Loucy (cell line): ENCODE data around the gene PTPN21.

Experiments
- H2AFZ ChIP-seq: fragments of 200-600 bp; sonication (generic); 2 replicates; pipeline ENCODE4 v1.6.0; 2016; ENCODE audit warnings: antibody characterized with exemption, mild to moderate bottlenecking, low read length, moderate library complexity
- H3F3A ChIP-seq: fragments of 200-600 bp; 2 replicates; pipeline ENCODE4 v1.6.0; 2016; ENCODE audit warnings: antibody characterized with exemption, low read depth, mild to moderate bottlenecking
- H3K27me3 ChIP-seq: fragments of 200-600 bp; sonication (generic); 2 replicates; pipeline ENCODE4 v1.6.1; 2014; ENCODE audit warnings: low read length, mild to moderate bottlenecking; ENCODE audit not compliant: insufficient read depth, poor library complexity, severe bottlenecking
- H3K36me3 ChIP-seq: fragments of 200-600 bp; sonication (generic); 2 replicates; pipeline ENCODE4 v1.6.1; 2016; ENCODE audit warnings: low read length; ENCODE audit not compliant: insufficient read depth
- H3K4me1 ChIP-seq: fragments of 200-600 bp; sonication (generic); 2 replicates; pipeline ENCODE4 v1.5.1; 2014; ENCODE audit warnings: low read length, mild to moderate bottlenecking; ENCODE audit not compliant: insufficient read depth, poor library complexity, severe bottlenecking
- H3K4me2 ChIP-seq: fragments of 200-600 bp; sonication (generic); 2 replicates; pipeline ENCODE4 v1.6.0; 2014; ENCODE audit warnings: antibody characterized with exemption, low read length, low read depth, mild to moderate bottlenecking; ENCODE audit not compliant: poor library complexity, severe bottlenecking
- H3K4me3 ChIP-seq: fragments of 200-600 bp; sonication (generic); 2 replicates; pipeline ENCODE4 v1.5.1; 2014; ENCODE audit warnings: low read length, mild to moderate bottlenecking, mixed read lengths; ENCODE audit not compliant: poor library complexity, severe bottlenecking
- H3K79me2 ChIP-seq: fragments of 200-600 bp; sonication (generic); 2 replicates; pipeline ENCODE4 v1.6.1; 2014; ENCODE audit warnings: low read length; ENCODE audit not compliant: insufficient read depth
- H3K9ac ChIP-seq: fragments of 200-600 bp; sonication (generic); 2 replicates; pipeline ENCODE4 v1.6.0; 2014; ENCODE audit warnings: mild to moderate bottlenecking, low read depth, low read length, moderate library complexity; ENCODE audit not compliant: poor library complexity, severe bottlenecking
- H3K9me2 ChIP-seq: fragments of 200-600 bp; sonication (generic); replicated peaks from 2 replicates; pipeline ENCODE4 v1.6.1; 2016; ENCODE audit warnings: low read depth, low read length, mixed read lengths
- H3K9me3 ChIP-seq: fragments of 200-600 bp; sonication (generic); 2 replicates; pipeline ENCODE4 v1.6.1; 2014; ENCODE audit warnings: mild to moderate bottlenecking, antibody characterized with exemption, low read length, low read depth; ENCODE audit not compliant: insufficient read depth
- H4K20me1 ChIP-seq: fragments of 200-600 bp; sonication (generic); 2 replicates; pipeline ENCODE4 v1.6.0; 2014; ENCODE audit warnings: antibody characterized with exemption, low read length, mild to moderate bottlenecking; ENCODE audit not compliant: insufficient read depth, poor library complexity, severe bottlenecking
- EZH2phosphoT487 ChIP-seq: fragments of 200-600 bp; IDR thresholded peaks from 2 replicates; pipeline ENCODE4 v1.6.1; 2018; ENCODE audit warnings: antibody characterized with exemption, mild to moderate bottlenecking, moderate library complexity, borderline replicate concordance
- TF ChIP-seq, protein P1 (sequence below): fragments of 200-600 bp; sonication (generic); conservative IDR thresholded peaks from 2 replicates; pipeline ENCODE4 v1.5.1; 2014; ENCODE audit warnings: mild to moderate bottlenecking, antibody characterized with exemption, low read length

Gene PTPN21

DNA sequence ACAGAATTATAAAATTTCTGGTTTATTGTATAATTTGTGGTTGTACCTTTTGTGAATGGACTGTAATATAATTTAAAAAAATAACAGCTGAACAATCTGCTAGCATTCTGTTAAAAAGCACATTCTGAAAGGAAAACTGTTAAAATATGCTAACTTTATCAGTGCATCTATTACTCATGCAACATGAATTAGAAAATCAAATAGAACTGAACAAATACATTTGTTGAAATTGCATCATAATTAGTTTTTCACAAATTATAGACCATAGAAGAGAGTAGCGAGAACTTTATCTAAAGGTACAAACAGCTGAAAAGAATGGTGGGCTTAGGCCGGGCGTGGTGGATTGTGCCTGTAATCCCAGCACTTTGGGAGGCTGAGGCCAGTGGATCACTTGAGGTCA lies 33.0 kb downstream of the PTPN21 start:
- no peak overlapping the region for H3K9ac ChIP-seq
- H4K20me1 ChIP-seq, result no peaks in the 10 kb centered on the region
- no peak overlapping the region for H3K4me2 ChIP-seq
- no peak for TF ChIP-seq EZH2phosphoT487
- TF ChIP-seq, protein P1, sequence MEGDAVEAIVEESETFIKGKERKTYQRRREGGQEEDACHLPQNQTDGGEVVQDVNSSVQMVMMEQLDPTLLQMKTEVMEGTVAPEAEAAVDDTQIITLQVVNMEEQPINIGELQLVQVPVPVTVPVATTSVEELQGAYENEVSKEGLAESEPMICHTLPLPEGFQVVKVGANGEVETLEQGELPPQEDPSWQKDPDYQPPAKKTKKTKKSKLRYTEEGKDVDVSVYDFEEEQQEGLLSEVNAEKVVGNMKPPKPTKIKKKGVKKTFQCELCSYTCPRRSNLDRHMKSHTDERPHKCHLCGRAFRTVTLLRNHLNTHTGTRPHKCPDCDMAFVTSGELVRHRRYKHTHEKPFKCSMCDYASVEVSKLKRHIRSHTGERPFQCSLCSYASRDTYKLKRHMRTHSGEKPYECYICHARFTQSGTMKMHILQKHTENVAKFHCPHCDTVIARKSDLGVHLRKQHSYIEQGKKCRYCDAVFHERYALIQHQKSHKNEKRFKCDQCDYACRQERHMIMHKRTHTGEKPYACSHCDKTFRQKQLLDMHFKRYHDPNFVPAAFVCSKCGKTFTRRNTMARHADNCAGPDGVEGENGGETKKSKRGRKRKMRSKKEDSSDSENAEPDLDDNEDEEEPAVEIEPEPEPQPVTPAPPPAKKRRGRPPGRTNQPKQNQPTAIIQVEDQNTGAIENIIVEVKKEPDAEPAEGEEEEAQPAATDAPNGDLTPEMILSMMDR, result no peak
- H3K4me1 ChIP-seq, result no peaks in the 10 kb centered on the region
- no peak overlapping the region for H3K4me3 ChIP-seq
- no peaks in the 10 kb centered on the region for H3K9me2 ChIP-seq
- no peak overlapping the region for H2AFZ ChIP-seq
- no peaks in the 10 kb centered on the region for H3K27me3 ChIP-seq
- H3F3A ChIP-seq, result no peaks in the 10 kb centered on the region
- no peaks in the 10 kb centered on the region for H3K36me3 ChIP-seq
- no peaks in the 10 kb centered on the region for H3K9me3 ChIP-seq
- no peaks in the 10 kb centered on the region for H3K79me2 ChIP-seq

DNA sequence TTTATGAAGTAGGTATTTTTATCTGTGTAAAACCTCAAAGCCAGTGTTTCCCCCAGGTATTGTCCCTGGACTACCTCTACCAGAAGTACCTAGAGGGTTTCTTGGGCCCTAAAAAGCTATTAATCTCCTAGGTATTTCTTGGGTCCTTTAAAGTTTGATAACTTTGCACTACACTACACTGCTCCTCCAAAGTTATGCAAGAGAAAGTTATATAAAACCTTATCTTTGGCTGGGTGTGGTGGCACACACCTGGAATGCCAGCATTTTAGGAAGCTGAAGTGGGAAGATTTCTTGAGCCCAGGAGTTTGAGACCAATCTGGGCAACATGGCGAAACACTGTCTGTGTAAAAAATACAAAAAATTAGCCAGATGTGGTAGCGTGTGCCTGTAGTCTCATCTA lies 34.9 kb downstream of the PTPN21 start:
- Histone ChIP-seq H3K79me2 (no peaks in the 10 kb centered on the region), H3K36me3 (no peaks in the 10 kb centered on the region), H3K4me3 (no peak overlapping the region), H3K4me2 (no peak overlapping the region), H3K9me2 (no peaks in the 10 kb centered on the region), H3K4me1 (no peaks in the 10 kb centered on the region), H3K9ac (no peak overlapping the region), H3K9me3 (no peaks in the 10 kb centered on the region), H4K20me1 (no peaks in the 10 kb centered on the region), H3F3A (no peaks in the 10 kb centered on the region), H3K27me3 (no peaks in the 10 kb centered on the region), H2AFZ (no peak overlapping the region)
- no peak for TF ChIP-seq EZH2phosphoT487
- TF ChIP-seq, protein P1, result no peak

DNA sequence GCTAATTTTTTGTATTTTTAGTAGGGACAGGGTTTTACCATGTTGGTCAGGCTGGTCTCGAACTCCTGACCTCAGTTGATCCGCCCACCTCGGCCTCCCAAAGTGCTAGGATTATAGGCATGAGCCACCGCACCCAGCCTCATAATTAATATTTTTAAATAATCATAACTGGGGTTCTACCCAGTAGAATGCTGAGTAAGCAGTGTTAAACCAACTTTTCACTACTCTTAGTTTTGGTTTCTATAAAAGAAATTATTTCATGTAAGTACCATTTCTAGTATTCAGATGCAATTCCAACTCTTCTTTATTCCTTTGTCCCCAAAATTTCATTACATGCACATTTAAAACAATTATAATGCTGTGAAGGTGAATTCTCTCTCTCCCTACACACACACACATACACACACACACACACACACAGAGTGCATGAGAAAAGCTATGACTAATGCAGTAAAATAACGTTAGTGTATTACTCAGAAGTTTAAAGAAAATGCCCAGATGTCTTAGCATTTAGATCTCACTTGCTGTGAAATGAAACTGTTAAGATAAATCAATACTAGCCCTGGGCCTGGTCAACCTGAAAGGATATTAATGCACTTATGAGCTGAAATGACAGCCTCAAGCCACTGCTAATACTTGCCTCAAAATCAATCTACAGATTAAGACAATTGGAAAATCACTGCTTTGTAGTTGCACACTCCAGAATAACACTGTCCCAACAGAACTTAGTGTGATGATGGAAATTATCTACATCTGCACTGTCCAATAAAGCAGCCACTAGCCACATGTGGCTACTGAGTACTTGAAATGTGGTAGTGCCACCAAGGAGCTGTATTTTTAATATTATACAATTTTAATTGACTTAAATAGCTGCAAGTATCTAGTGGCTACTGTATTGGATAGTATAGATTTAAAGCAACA lies 36.0 kb downstream of the PTPN21 start:
- no peaks in the 10 kb centered on the region for H3K9me3 ChIP-seq
- H3K36me3 ChIP-seq, result no peaks in the 10 kb centered on the region
- H3K4me1 ChIP-seq, result no peaks in the 10 kb centered on the region
- H3K4me3 ChIP-seq, result no peak overlapping the region
- H3K9ac ChIP-seq, result no peak overlapping the region
- H3K4me2 ChIP-seq, result no peak overlapping the region
- H3F3A ChIP-seq, result no peaks in the 10 kb centered on the region
- no peaks in the 10 kb centered on the region for H4K20me1 ChIP-seq
- no peaks in the 10 kb centered on the region for H3K27me3 ChIP-seq
- no peaks in the 10 kb centered on the region for H3K79me2 ChIP-seq
- no peak overlapping the region for H2AFZ ChIP-seq
- TF ChIP-seq, protein P1, result no peak
- TF ChIP-seq EZH2phosphoT487, result no peak
- no peaks in the 10 kb centered on the region for H3K9me2 ChIP-seq
